ENCODE data around the gene GALK2. TPM values are rescaled to one million over a fixed set of nuclear protein-coding genes. Genes with fewer than 3 reads are reported as not detected.

The GALK2 gene
- polyA plus RNA-seq, 1 donor (not counting 4 experiments of a cell fraction or from before 2014, with no cell fraction given) = 29.7 TPM

GRCh38 chr15:49239105-49239504, 69.1 kb downstream of the GALK2 start:
- no peak overlapping the region for H3K27ac ChIP-seq (ENCODE audit: control insufficient read depth, insufficient read depth, low read length)
- no peak overlapping the region for H3K9ac ChIP-seq (ENCODE audit: control insufficient read depth, extremely low read depth, insufficient read depth, low read length)
- FAIRE-seq = no peak
- no peak overlapping the region for H2AFZ ChIP-seq (ENCODE audit: control insufficient read depth, low read length)
- no peak for TF ChIP-seq CTCF (optimal IDR thresholded peaks at IDR 0.05 in 1 of 3, IDR thresholded peaks at IDR 0.05 in 1 of 3, conservative IDR thresholded peaks at IDR 0.05 in 1 of 3; ENCODE audit: extremely low read depth in 1 of 3, insufficient read depth in 2 of 3, low read length in 3 of 3)
- TF ChIP-seq EZH2 (IDR thresholded peaks at IDR 0.05; ENCODE audit: low read length) = no peak
- DNase-seq (ENCODE audit: low read depth, low spot score) = no peak
- dilution Hi-C loops (cut with MboI; ENCODE audit: extremely low pct_ligation_motif_present, low sequenced_read_pairs) = no loop called here
- no peaks in the 10 kb centered on the region for H3K9me1 ChIP-seq (ENCODE audit: control insufficient read depth, extremely low read depth, insufficient read depth, low read length)
- H3K4me2 ChIP-seq (ENCODE audit: control insufficient read depth, extremely low read depth, insufficient read depth, low read depth, low read length) = no peak overlapping the region
- H3K9me3 ChIP-seq (ENCODE audit: control insufficient read depth, low read depth, low read length) = no peaks in the 10 kb centered on the region
- no peaks in the 10 kb centered on the region for H3K27me3 ChIP-seq (ENCODE audit: control insufficient read depth, extremely low read depth, insufficient read depth, low read length)
- peaks cover 1 to 7% of the 10 kb centered on the region in 2 experiments for H3K36me3 ChIP-seq (ENCODE audit: control insufficient read depth in 2 of 2, extremely low read depth in 1 of 2, insufficient read depth in 2 of 2, low read length in 2 of 2)
- H3K79me2 ChIP-seq (ENCODE audit: control insufficient read depth, insufficient read depth, low read length) = no peaks in the 10 kb centered on the region
- no peaks in the 10 kb centered on the region for H3K4me1 ChIP-seq (ENCODE audit: control insufficient read depth, extremely low read depth, insufficient read depth, low read length)
- no peak overlapping the region for H3K4me3 ChIP-seq (ENCODE audit: control insufficient read depth in 2 of 3, extremely low read depth in 1 of 3, insufficient read depth in 2 of 3, low read depth in 1 of 3, low read length in 3 of 3)
- no peaks in the 10 kb centered on the region for H4K20me1 ChIP-seq (ENCODE audit: control insufficient read depth, extremely low read depth, insufficient read depth, low read length)

- no peaks in the 10 kb centered on the region for H3K79me2 ChIP-seq (ENCODE audit: control insufficient read depth, insufficient read depth, low read length)
- H3K27me3 ChIP-seq (ENCODE audit: control insufficient read depth, extremely low read depth, insufficient read depth, low read length) = no peaks in the 10 kb centered on the region
- peaks cover 1 to 7% of the 10 kb centered on the region in 2 experiments for H3K36me3 ChIP-seq (ENCODE audit: control insufficient read depth in 2 of 2, extremely low read depth in 1 of 2, insufficient read depth in 2 of 2, low read length in 2 of 2)
- no peak overlapping the region for H2AFZ ChIP-seq (ENCODE audit: control insufficient read depth, low read length)
- no peak overlapping the region for H3K4me3 ChIP-seq (ENCODE audit: control insufficient read depth in 2 of 3, extremely low read depth in 1 of 3, insufficient read depth in 2 of 3, low read depth in 1 of 3, low read length in 3 of 3)
- DNase-seq (ENCODE audit: low read depth, low spot score) = no peak
- H3K9me3 ChIP-seq (ENCODE audit: control insufficient read depth, low read depth, low read length) = no peaks in the 10 kb centered on the region
- dilution Hi-C loops (cut with MboI; ENCODE audit: extremely low pct_ligation_motif_present, low sequenced_read_pairs) = no loop called here
- FAIRE-seq = no peak
- no peaks in the 10 kb centered on the region for H3K9me1 ChIP-seq (ENCODE audit: control insufficient read depth, extremely low read depth, insufficient read depth, low read length)
- H3K9ac ChIP-seq (ENCODE audit: control insufficient read depth, extremely low read depth, insufficient read depth, low read length) = no peak overlapping the region
- no peak overlapping the region for H3K4me2 ChIP-seq (ENCODE audit: control insufficient read depth, extremely low read depth, insufficient read depth, low read depth, low read length)
- no peak overlapping the region for H3K27ac ChIP-seq (ENCODE audit: control insufficient read depth, insufficient read depth, low read length)
- TF ChIP-seq CTCF (optimal IDR thresholded peaks at IDR 0.05 in 1 of 3, IDR thresholded peaks at IDR 0.05 in 1 of 3, conservative IDR thresholded peaks at IDR 0.05 in 1 of 3; ENCODE audit: extremely low read depth in 1 of 3, insufficient read depth in 2 of 3, low read length in 3 of 3) (no peak), EZH2 (IDR thresholded peaks at IDR 0.05; ENCODE audit: low read length) (no peak)
- H4K20me1 ChIP-seq (ENCODE audit: control insufficient read depth, extremely low read depth, insufficient read depth, low read length) = no peaks in the 10 kb centered on the region
- H3K4me1 ChIP-seq (ENCODE audit: control insufficient read depth, extremely low read depth, insufficient read depth, low read length) = no peaks in the 10 kb centered on the region
These were observed 72.8 kb downstream of the GALK2 start for GRCh38 chr15:49242820-49243219.

Measured in keratinocyte (primary cell).